ENCODE measurements around the gene ROBO1.
A peak's percentile ranks its signal among the peaks of the same experiment; 100 is the strongest.

The ROBO1 gene

DNA sequence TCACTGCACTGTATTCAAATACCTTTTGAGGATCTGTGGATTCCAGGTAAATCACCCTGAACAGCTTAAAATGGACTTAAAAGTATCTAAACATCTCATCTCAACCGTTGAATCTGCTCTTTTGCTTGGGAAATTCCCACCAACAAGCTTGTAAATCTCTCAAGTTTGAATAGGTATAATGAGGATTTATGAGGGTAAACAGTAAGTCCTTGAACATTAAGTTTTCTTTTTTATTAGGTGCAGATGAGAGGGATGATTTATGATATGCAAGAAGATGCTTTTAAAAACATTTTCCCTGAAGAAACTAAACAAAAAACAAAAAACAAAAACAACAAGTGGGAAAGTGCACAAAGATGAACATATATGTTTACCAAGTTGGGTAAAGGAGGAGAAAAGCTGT lies 290.6 kb downstream of the ROBO1 start:
- H3K36me3 ChIP-seq (ENCODE audit: control insufficient read depth, insufficient read depth, low read length), result no peaks in the 10 kb centered on the region
- H3K4me3 ChIP-seq (ENCODE audit: low read depth, low read length), result no peak overlapping the region
- no peak overlapping the region for H3K27ac ChIP-seq (ENCODE audit: low read depth, low read length)
- peaks cover 8% of the 10 kb centered on the region for H3K4me1 ChIP-seq (ENCODE audit: control insufficient read depth, insufficient read depth, low read length)
- no peak overlapping the region for H3K9ac ChIP-seq (ENCODE audit: low read depth, low read length)
- H3K27me3 ChIP-seq (ENCODE audit: control insufficient read depth, insufficient read depth, low read length), result no peaks in the 10 kb centered on the region
- H3K9me3 ChIP-seq (ENCODE audit: control insufficient read depth, insufficient read depth, low read length), result no peaks in the 10 kb centered on the region

DNA sequence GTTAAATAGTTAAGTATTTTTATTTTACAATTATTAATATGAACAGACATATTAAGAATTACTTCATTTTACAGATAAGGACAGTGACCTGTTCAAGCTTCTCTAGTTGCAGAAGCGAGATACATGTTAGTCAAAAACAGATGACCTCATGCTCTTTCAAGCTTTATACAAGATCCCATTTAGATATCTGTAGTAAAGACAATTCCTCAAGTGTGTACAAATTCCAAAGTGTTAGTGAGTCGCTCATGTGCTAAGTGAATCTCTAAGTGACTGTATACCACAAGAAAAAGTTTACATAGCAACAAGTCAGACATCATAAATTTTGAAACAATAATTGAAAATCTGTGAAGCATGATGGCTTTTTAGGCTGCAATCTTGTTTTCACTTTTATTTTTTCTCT lies 293.8 kb downstream of the ROBO1 start:
- no peak overlapping the region for H3K27ac ChIP-seq (ENCODE audit: low read depth, low read length)
- no peaks in the 10 kb centered on the region for H3K36me3 ChIP-seq (ENCODE audit: control insufficient read depth, insufficient read depth, low read length)
- no peaks in the 10 kb centered on the region for H3K9me3 ChIP-seq (ENCODE audit: control insufficient read depth, insufficient read depth, low read length)
- no peaks in the 10 kb centered on the region for H3K27me3 ChIP-seq (ENCODE audit: control insufficient read depth, insufficient read depth, low read length)
- H3K4me3 ChIP-seq (ENCODE audit: low read depth, low read length), result no peak overlapping the region
- no peaks in the 10 kb centered on the region for H3K4me1 ChIP-seq (ENCODE audit: control insufficient read depth, insufficient read depth, low read length)
- H3K9ac ChIP-seq (ENCODE audit: low read depth, low read length), result no peak overlapping the region

DNA sequence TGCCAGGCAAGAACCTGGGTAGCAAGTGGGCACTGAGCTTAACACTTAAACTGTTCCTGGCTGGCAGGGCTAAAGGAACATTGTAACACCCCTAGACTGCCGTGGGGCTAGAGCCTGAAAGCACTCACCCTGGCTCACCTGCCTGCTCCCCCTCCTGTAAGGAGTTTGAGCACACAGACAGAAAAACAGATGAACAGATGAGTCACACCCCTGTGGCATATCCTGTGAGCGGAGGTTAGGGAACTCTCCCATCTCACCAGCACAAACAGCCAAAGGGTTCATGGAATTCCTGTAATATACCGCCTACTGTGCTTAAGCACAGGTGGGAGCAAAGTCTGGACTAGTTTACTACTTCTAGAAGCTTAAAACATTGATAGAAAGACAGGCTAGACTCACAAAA lies 300.1 kb downstream of the ROBO1 start:
- H3K9ac ChIP-seq (ENCODE audit: low read depth, low read length), result no peak overlapping the region

DNA sequence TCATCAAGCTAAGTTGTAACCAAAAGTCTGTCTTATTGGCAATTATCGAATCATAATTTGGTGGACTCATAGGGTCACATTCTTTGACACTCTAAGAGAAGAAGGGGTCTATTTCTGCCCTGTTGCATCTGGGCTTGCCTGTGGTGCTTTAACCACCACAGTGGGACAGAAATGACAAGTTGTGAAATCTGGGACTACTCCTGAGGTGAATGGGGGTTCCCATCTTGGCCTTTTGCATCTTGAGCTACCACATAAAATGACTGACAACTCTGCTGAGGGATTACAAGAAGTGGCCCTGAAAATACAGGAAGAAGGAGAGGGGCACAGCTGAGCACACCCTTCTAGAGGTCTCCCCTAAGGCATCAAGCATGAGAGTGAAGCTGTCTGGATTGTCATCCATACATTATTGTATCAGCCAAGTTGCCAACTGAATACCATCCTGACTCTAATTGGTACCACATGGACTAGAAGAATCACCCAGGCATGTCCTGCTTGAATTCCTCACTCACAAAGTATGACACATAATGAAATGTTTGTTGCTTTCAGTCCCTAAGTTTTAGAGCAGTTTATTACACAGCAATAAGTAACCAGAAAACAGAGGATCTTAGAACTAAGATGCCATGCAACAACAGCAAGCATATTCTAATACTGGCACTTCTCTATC lies 306.5 kb downstream of the ROBO1 start:
- Histone ChIP-seq H3K27ac (ENCODE audit: low read depth, low read length) (no peak overlapping the region), H3K4me1 (ENCODE audit: control insufficient read depth, insufficient read depth, low read length) (no peaks in the 10 kb centered on the region), H3K27me3 (ENCODE audit: control insufficient read depth, insufficient read depth, low read length) (no peaks in the 10 kb centered on the region), H3K4me3 (ENCODE audit: low read depth, low read length) (no peak overlapping the region), H3K36me3 (ENCODE audit: control insufficient read depth, insufficient read depth, low read length) (no peaks in the 10 kb centered on the region), H3K9me3 (ENCODE audit: control insufficient read depth, insufficient read depth, low read length) (no peaks in the 10 kb centered on the region), H3K9ac (ENCODE audit: low read depth, low read length) (no peak overlapping the region)

More for the DNA sequence above, 300.1 kb downstream of the ROBO1 start:
- Histone ChIP-seq H3K36me3 (ENCODE audit: control insufficient read depth, insufficient read depth, low read length) (no peaks in the 10 kb centered on the region), H3K4me3 (ENCODE audit: low read depth, low read length) (no peak overlapping the region), H3K27me3 (ENCODE audit: control insufficient read depth, insufficient read depth, low read length) (no peaks in the 10 kb centered on the region), H3K27ac (ENCODE audit: low read depth, low read length) (peak overlapping the region; percentile 39), H3K9me3 (ENCODE audit: control insufficient read depth, insufficient read depth, low read length) (no peaks in the 10 kb centered on the region), H3K4me1 (ENCODE audit: control insufficient read depth, insufficient read depth, low read length) (peaks cover 8% of the 10 kb centered on the region; the same call in 1 of the 2 replicates)

DNA sequence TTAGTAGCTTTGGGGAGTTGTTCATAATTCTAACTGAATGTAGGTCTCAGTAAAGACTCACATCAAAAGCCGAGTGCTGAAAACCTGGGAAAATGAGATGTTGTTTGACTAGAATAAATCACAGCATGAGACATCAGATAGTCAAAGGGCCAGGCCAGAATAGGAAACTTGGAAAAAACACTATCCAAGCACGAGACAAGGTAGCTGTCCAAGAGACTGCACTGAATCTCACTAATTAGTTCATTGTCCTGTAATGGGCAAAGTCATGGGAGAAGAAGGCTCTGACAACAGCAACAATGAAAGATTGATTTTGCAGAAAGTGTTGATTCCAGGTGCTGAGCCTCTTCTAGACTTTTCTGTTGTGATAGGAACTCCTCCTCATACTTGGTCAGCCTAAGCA lies 314.2 kb downstream of the ROBO1 start:
- Histone ChIP-seq H3K27ac (ENCODE audit: low read depth, low read length) (no peak overlapping the region), H3K4me1 (ENCODE audit: control insufficient read depth, insufficient read depth, low read length) (no peaks in the 10 kb centered on the region), H3K9ac (ENCODE audit: low read depth, low read length) (no peak overlapping the region), H3K4me3 (ENCODE audit: low read depth, low read length) (no peak overlapping the region), H3K9me3 (ENCODE audit: control insufficient read depth, insufficient read depth, low read length) (no peaks in the 10 kb centered on the region), H3K36me3 (ENCODE audit: control insufficient read depth, insufficient read depth, low read length) (no peaks in the 10 kb centered on the region), H3K27me3 (ENCODE audit: control insufficient read depth, insufficient read depth, low read length) (no peaks in the 10 kb centered on the region)

GRCh38 chr3:79436387-79436786 lies 331.4 kb downstream of the ROBO1 start:
- Histone ChIP-seq H3K27ac (ENCODE audit: low read depth, low read length) (no peak overlapping the region), H3K9ac (ENCODE audit: low read depth, low read length) (no peak overlapping the region)

DNA sequence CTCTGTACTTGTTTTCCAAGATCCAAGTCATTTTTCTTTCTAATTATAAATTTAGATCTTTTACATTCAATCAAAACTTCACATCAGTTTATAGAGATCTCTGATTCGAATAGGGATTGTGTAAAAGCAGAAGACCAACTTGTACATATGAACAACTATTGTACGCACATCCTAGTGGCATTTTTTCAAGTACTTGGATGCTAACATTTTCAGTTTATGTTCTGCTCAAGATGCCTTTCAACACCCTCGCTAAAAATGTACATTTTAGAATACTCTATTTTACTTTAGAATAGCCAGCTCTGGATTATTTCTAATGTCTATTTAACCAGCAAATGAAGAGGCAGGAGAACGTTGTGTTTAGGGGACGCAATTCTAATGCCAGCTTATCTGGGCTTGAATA lies 340.7 kb downstream of the ROBO1 start:
- Histone ChIP-seq H3K4me3 (ENCODE audit: low read depth, low read length) (no peak overlapping the region), H3K27me3 (ENCODE audit: control insufficient read depth, insufficient read depth, low read length) (no peaks in the 10 kb centered on the region), H3K4me1 (ENCODE audit: control insufficient read depth, insufficient read depth, low read length) (no peaks in the 10 kb centered on the region), H3K9ac (ENCODE audit: low read depth, low read length) (no peak overlapping the region), H3K9me3 (ENCODE audit: control insufficient read depth, insufficient read depth, low read length) (no peaks in the 10 kb centered on the region), H3K27ac (ENCODE audit: low read depth, low read length) (no peak overlapping the region), H3K36me3 (ENCODE audit: control insufficient read depth, insufficient read depth, low read length) (no peaks in the 10 kb centered on the region)

More at GRCh38 chr3:79436387-79436786, 331.4 kb downstream of the ROBO1 start:
- no peaks in the 10 kb centered on the region for H3K27me3 ChIP-seq (ENCODE audit: control insufficient read depth, insufficient read depth, low read length)
- no peaks in the 10 kb centered on the region for H3K4me1 ChIP-seq (ENCODE audit: control insufficient read depth, insufficient read depth, low read length)
- no peak overlapping the region for H3K4me3 ChIP-seq (ENCODE audit: low read depth, low read length)
- no peaks in the 10 kb centered on the region for H3K9me3 ChIP-seq (ENCODE audit: control insufficient read depth, insufficient read depth, low read length)
- no peaks in the 10 kb centered on the region for H3K36me3 ChIP-seq (ENCODE audit: control insufficient read depth, insufficient read depth, low read length)

DNA sequence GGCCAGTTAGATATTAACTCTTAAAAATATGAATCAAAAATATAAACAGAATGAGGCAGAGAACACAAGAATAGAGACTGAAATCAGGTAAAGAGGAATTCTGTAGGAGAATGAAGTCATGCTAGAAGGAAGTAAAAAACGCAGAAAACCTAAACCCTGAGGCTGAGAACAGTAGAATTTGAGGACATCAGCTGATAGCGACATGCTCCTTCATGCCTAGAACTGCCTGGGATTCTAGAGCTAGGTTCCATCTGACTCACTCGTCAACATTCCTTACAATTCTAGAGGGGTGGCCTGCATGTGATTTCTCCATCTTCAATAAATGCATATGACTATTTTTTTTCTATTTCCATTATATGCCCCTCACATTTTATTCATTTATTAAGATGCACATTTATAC lies 343.0 kb downstream of the ROBO1 start:
- Histone ChIP-seq H3K9me3 (ENCODE audit: control insufficient read depth, insufficient read depth, low read length) (no peaks in the 10 kb centered on the region), H3K9ac (ENCODE audit: low read depth, low read length) (no peak overlapping the region), H3K27ac (ENCODE audit: low read depth, low read length) (no peak overlapping the region), H3K36me3 (ENCODE audit: control insufficient read depth, insufficient read depth, low read length) (no peaks in the 10 kb centered on the region), H3K4me1 (ENCODE audit: control insufficient read depth, insufficient read depth, low read length) (no peaks in the 10 kb centered on the region), H3K27me3 (ENCODE audit: control insufficient read depth, insufficient read depth, low read length) (no peaks in the 10 kb centered on the region), H3K4me3 (ENCODE audit: low read depth, low read length) (no peak overlapping the region)

DNA sequence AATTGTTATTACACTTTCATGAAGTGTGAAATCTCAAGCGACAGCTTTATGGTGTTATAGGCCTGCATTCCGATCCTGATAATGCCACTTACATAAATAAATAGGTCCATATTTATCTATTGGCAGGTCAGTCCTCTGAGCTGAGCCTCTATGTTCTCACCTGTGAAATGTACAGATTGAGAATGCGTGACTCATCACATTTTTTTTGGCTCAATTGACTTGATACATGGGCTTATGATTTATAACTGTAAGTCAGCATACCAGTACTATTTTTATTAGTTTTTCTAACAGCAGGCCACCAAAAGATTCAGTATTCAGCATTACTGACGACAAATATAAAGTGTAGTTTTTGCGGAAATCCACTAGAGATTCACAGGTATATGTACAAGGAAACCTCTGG lies 344.4 kb downstream of the ROBO1 start:
- no peaks in the 10 kb centered on the region for H3K4me1 ChIP-seq (ENCODE audit: control insufficient read depth, insufficient read depth, low read length)
- H3K9ac ChIP-seq (ENCODE audit: low read depth, low read length), result no peak overlapping the region
- H3K9me3 ChIP-seq (ENCODE audit: control insufficient read depth, insufficient read depth, low read length), result no peaks in the 10 kb centered on the region
- no peak overlapping the region for H3K4me3 ChIP-seq (ENCODE audit: low read depth, low read length)
- no peaks in the 10 kb centered on the region for H3K36me3 ChIP-seq (ENCODE audit: control insufficient read depth, insufficient read depth, low read length)
- no peaks in the 10 kb centered on the region for H3K27me3 ChIP-seq (ENCODE audit: control insufficient read depth, insufficient read depth, low read length)
- H3K27ac ChIP-seq (ENCODE audit: low read depth, low read length), result no peak overlapping the region

GRCh38 chr3:79421273-79421672 lies 346.5 kb downstream of the ROBO1 start:
- no peak overlapping the region for H3K27ac ChIP-seq (ENCODE audit: low read depth, low read length)
- H3K4me3 ChIP-seq (ENCODE audit: low read depth, low read length), result no peak overlapping the region
- H3K9me3 ChIP-seq (ENCODE audit: control insufficient read depth, insufficient read depth, low read length), result no peaks in the 10 kb centered on the region
- no peaks in the 10 kb centered on the region for H3K4me1 ChIP-seq (ENCODE audit: control insufficient read depth, insufficient read depth, low read length)
- H3K27me3 ChIP-seq (ENCODE audit: control insufficient read depth, insufficient read depth, low read length), result no peaks in the 10 kb centered on the region
- no peak overlapping the region for H3K9ac ChIP-seq (ENCODE audit: low read depth, low read length)
- H3K36me3 ChIP-seq (ENCODE audit: control insufficient read depth, insufficient read depth, low read length), result no peaks in the 10 kb centered on the region

- Histone ChIP-seq H3K27me3 (ENCODE audit: control insufficient read depth, insufficient read depth, low read length) (no peaks in the 10 kb centered on the region), H3K9ac (ENCODE audit: low read depth, low read length) (no peak overlapping the region), H3K4me1 (ENCODE audit: control insufficient read depth, insufficient read depth, low read length) (no peaks in the 10 kb centered on the region), H3K9me3 (ENCODE audit: control insufficient read depth, insufficient read depth, low read length) (no peaks in the 10 kb centered on the region), H3K4me3 (ENCODE audit: low read depth, low read length) (no peak overlapping the region), H3K27ac (ENCODE audit: low read depth, low read length) (no peak overlapping the region), H3K36me3 (ENCODE audit: control insufficient read depth, insufficient read depth, low read length) (no peaks in the 10 kb centered on the region)
These were observed 348.8 kb downstream of the ROBO1 start for GRCh38 chr3:79418855-79419621.
